HepG2 (cell line): Measurements from ENCODE around the gene EXOC7. TPM values are rescaled to one million over a fixed set of nuclear protein-coding genes. Genes with fewer than 3 reads are reported as not detected.

Experiments
- ATAC-seq: fragments of 200-7000 bp; cut with Tn5 transposase; 3 replicates; pipeline ENCODE4 v1.9.1; 2020; ENCODE audit warnings: mild to moderate bottlenecking, moderate library complexity
- BruUV-seq: library from RNA; stranded (reverse); fragments of 400-500 nt; replicated peaks from 2 replicates; lab custom pipeline; 2021; lab: Mats Ljungman, UMichigan
- CTCF ChIA-PET: fragments of 300-600 bp; formaldehyde crosslinking; extraction: SDS; loops from one replicate; lab custom pipeline; 2021; ENCODE audit warnings: low total read pairs, inconsistent platforms, low intra/inter-chr PET ratio; lab: Yijun Ruan, JAX
- POLR2A ChIA-PET: fragments of 350-600 bp; sonication (Branson Sonifier 250); formaldehyde crosslinking; loops from one replicate; lab custom pipeline; 2020; ENCODE audit warnings: antibody characterized with exemption, inconsistent platforms; lab: Yijun Ruan, JAX
- DNase-seq: peaks from one replicate; pipeline ENCODE4 v3.0.0-alpha.2; 2015; ENCODE audit warnings: low spot score
- FAIRE-seq: peaks from 3 replicates; lab custom pipeline; 2011; peaks lifted over from hg19 to GRCh38; lab: Jason Lieb, UNC
- H2AFZ ChIP-seq: one replicate; pipeline ENCODE4 v1.6.1; 2011; ENCODE audit warnings: low read length, inconsistent platforms
- H3K27ac ChIP-seq: fragments of 300-600 bp; 3 replicates; pipeline ENCODE4 v1.8.0; 2011; ENCODE audit warnings: mixed run types, mild to moderate bottlenecking, mixed read lengths, low read length, inconsistent platforms; ENCODE audit not compliant: insufficient read depth; ENCODE audit errors: extremely low read length
- H3K27me3 ChIP-seq, 2 experiments: fragments of 200-600 bp in 1 of 2; 2 replicates in 1 of 2; 3 replicates in 1 of 2; pipeline versions ENCODE4 v1.6.0 to v1.8.0; 2011; ENCODE audit warnings: low read length in 2 of 2, mild to moderate bottlenecking in 2 of 2, moderate library complexity in 2 of 2, inconsistent platforms in 1 of 2; ENCODE audit not compliant: insufficient read depth in 2 of 2, control insufficient read depth in 1 of 2
- H3K36me3 ChIP-seq, 2 experiments: fragments of 200-600 bp in 1 of 2; replicated peaks in 1 of 2; 2 replicates in 1 of 2; 3 replicates in 1 of 2; pipeline versions ENCODE4 v1.5.1 to v1.8.0; 2011; ENCODE audit warnings: low read length in 2 of 2, inconsistent platforms in 1 of 2; ENCODE audit not compliant: insufficient read depth in 2 of 2, control insufficient read depth in 1 of 2
- H3K4me1 ChIP-seq: 2 replicates; pipeline ENCODE4 v1.5.1; 2012; ENCODE audit warnings: low read length, inconsistent platforms; ENCODE audit not compliant: insufficient read depth
- H3K4me2 ChIP-seq: 2 replicates; pipeline ENCODE4 v1.6.0; 2011; ENCODE audit warnings: low read depth, low read length, inconsistent platforms
- H3K4me3 ChIP-seq, 3 experiments: fragments of 200-600 bp in 1 of 3; sonication (generic), shearing (Covaris generic) in 1 of 3; replicated peaks in 1 of 3; 2 replicates each; pipeline ENCODE4 v1.5.1; 2011 to 2016; ENCODE audit warnings: low read length in 3 of 3, inconsistent platforms in 2 of 3, low read depth in 2 of 3, mild to moderate bottlenecking in 2 of 3, control low read depth in 1 of 3, mixed read lengths in 1 of 3; ENCODE audit not compliant: insufficient read depth in 1 of 3
- H3K79me2 ChIP-seq: one replicate; pipeline ENCODE4 v1.6.1; 2011; ENCODE audit warnings: low read length, inconsistent platforms; ENCODE audit not compliant: insufficient read depth
- H3K9ac ChIP-seq: 2 replicates; pipeline ENCODE4 v1.6.0; 2011; ENCODE audit warnings: mild to moderate bottlenecking, low read depth, low read length, inconsistent platforms; ENCODE audit not compliant: insufficient read depth
- H3K9me3 ChIP-seq: 2 replicates; pipeline ENCODE4 v1.5.1; 2012; ENCODE audit warnings: mild to moderate bottlenecking, low read length
- H4K20me1 ChIP-seq: 2 replicates; pipeline ENCODE4 v1.6.0; 2011; ENCODE audit warnings: inconsistent platforms, mild to moderate bottlenecking, low read length, moderate library complexity; ENCODE audit not compliant: insufficient read depth
- CBX2 ChIP-seq, 2 experiments: fragments of 200-600 bp in 1 of 2; sonication (generic); formaldehyde crosslinking in 1 of 2; IDR thresholded peaks; 2 replicates each; pipeline versions ENCODE4 v1.7.0 to v1.8.1; 2018 to 2022; ENCODE audit warnings: low read depth in 2 of 2, low read length in 1 of 2, mild to moderate bottlenecking in 1 of 2, missing genetic modification reagents in 1 of 2
- GTF2F1 ChIP-seq: fragments of 150-350 bp; IDR thresholded peaks from 2 replicates; pipeline ENCODE4 v1.6.1; 2014; ENCODE audit warnings: low read length
- SIN3B ChIP-seq: fragments of 150-350 bp; IDR thresholded peaks from 2 replicates; pipeline ENCODE4 v1.6.1; 2014; ENCODE audit warnings: low read length
- ZNF432 ChIP-seq: sonication (generic); formaldehyde crosslinking; IDR thresholded peaks from 2 replicates; pipeline ENCODE4 v1.5.0; 2020; ENCODE audit warnings: missing genetic modification reagents, mild to moderate bottlenecking, borderline replicate concordance
- ZNF567 ChIP-seq: sonication (generic); formaldehyde crosslinking; IDR thresholded peaks from 2 replicates; pipeline ENCODE4 v1.8.1; 2023; ENCODE audit warnings: mild to moderate bottlenecking, missing genetic modification reagents, borderline replicate concordance
- WGBS: methylation state at CpG from one replicate; pipeline ENCODE4 v1.1.6; 2017; ENCODE audit warnings: low lambda C conversion rate; 5-methylcytosine and 5-hydroxymethylcytosine counted together
- in situ Hi-C: cut with HindIII; loops from 2 replicates; pipeline ENCODE4 v1.10.0; 2017; ENCODE audit warnings: low pct_unique_long_range_greater_than_20kb; ENCODE audit not compliant: extremely low pct_ligation_motif_present
- intact Hi-C: fragments of 100-400 bp; cut with micrococcal nuclease; formaldehyde crosslinking; loops from one replicate; pipeline ENCODE4 v1.10.0; 2022; ENCODE audit not compliant: unreplicated experiment
- polyA plus RNA-seq, 8 experiments: library from polyadenylated mRNA; depleted of rRNA in 3 of 8; stranded (reverse) in 7 of 8; unstranded in 1 of 8; fragments of >200 nt; fragmentation: Illumina TruSeq in 4 of 8; extraction: Trizol in 4 of 8; gene quantifications; 2 replicates each; pipeline versions ENCODE4 v1.2.1 to v1.2.3, GENCODE V29; 2011 to 2016; ENCODE audit warnings: low read depth in 4 of 8, missing spikeins in 1 of 8, mixed read lengths in 1 of 8; ENCODE audit not compliant: insufficient read depth in 1 of 8
- total RNA-seq, 5 experiments: library from RNA; depleted of rRNA; stranded (reverse); fragments of >200 nt; fragmentation: Illumina TruSeq; extraction: Trizol; gene quantifications; 2 replicates each; pipeline ENCODE4 v1.2.3, GENCODE V29; 2016; ENCODE audit warnings: low read depth in 1 of 5
- TF ChIP-seq, protein P1 (sequence below): sonication (generic); formaldehyde crosslinking; IDR thresholded peaks from 2 replicates; pipeline ENCODE4 v1.9.0; 2021; ENCODE audit warnings: missing genetic modification reagents, borderline replicate concordance

Gene EXOC7
- total and polyA plus RNA-seq, 2 of the 13 experiments (the other 11 are each of a cell fraction or from before 2014, with no cell fraction given): 86.9 to 116 TPM

DNA sequence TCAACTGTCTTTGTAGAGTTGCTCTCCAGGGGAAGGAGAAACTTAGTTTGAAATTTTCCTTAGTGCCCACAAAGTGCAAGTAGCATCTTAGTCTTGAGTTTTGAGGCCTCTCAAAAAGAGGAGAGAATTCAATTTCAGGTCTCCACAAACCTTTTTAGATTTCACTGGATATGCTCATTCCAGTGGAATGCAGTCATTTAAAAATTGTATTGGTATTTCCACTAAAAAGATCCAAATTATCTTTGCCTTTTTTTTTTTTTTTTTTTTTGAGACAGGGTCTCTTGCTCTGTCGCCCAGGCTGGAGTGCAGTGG, 44.4 kb upstream of the EXOC7 start:
- Histone ChIP-seq H4K20me1 (no peaks in the 10 kb centered on the region), H3K27ac (no peak overlapping the region), H3K27me3 (peaks cover 0 to 21% of the 10 kb centered on the region in 2 experiments), H3K4me3 (no peak overlapping the region), H3K4me2 (no peak overlapping the region), H3K36me3 (no peaks in the 10 kb centered on the region), H3K4me1 (peaks cover 26% of the 10 kb centered on the region), H2AFZ (no peak overlapping the region), H3K9me3 (no peaks in the 10 kb centered on the region), H3K79me2 (no peaks in the 10 kb centered on the region), H3K9ac (no peak overlapping the region)
- no peak for TF ChIP-seq SIN3B
- TF ChIP-seq CBX2 (IDR thresholded peaks at IDR 0.05; ENCODE audit: low read depth, low read length): no peak
- no peak for TF ChIP-seq CBX2 (CRISPR knock-in tag; IDR thresholded peaks at IDR 0.05; ENCODE audit: low read depth)
- TF ChIP-seq, protein P1, sequence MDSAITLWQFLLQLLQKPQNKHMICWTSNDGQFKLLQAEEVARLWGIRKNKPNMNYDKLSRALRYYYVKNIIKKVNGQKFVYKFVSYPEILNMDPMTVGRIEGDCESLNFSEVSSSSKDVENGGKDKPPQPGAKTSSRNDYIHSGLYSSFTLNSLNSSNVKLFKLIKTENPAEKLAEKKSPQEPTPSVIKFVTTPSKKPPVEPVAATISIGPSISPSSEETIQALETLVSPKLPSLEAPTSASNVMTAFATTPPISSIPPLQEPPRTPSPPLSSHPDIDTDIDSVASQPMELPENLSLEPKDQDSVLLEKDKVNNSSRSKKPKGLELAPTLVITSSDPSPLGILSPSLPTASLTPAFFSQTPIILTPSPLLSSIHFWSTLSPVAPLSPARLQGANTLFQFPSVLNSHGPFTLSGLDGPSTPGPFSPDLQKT (CRISPR knock-in tag): no peak
- TF ChIP-seq ZNF432 (CRISPR knock-in tag): no peak
- no peak for TF ChIP-seq ZNF567
- no peak for TF ChIP-seq GTF2F1
- ATAC-seq (no peak), DNase-seq (no peak), FAIRE-seq (no peak)
- BruUV-seq: no TSS peak
- ChIA-PET POLR2A (no interaction called here), CTCF (interaction anchor here (1.7 to 3.7 kb wide), 2 partner anchors 24 to 26 kb away, joined by 6 to 50 read pairs; no protein-coding TSS in a partner anchor)
- intact Hi-C loops (no loop called here), in situ Hi-C loops (no loop called here)
- WGBS: 80% methylated on average over 1 of the region's 1 CpG
